ENCODE data around the gene MATN4. TPM values are rescaled to one million over a fixed set of nuclear protein-coding genes. Genes with fewer than 3 reads are reported as not detected.

MATN4 gene
- total and polyA plus RNA-seq, 2 of the 4 experiments (the other 2 are of a cell fraction), result 0.12 TPM; not detected in 1

DNA sequence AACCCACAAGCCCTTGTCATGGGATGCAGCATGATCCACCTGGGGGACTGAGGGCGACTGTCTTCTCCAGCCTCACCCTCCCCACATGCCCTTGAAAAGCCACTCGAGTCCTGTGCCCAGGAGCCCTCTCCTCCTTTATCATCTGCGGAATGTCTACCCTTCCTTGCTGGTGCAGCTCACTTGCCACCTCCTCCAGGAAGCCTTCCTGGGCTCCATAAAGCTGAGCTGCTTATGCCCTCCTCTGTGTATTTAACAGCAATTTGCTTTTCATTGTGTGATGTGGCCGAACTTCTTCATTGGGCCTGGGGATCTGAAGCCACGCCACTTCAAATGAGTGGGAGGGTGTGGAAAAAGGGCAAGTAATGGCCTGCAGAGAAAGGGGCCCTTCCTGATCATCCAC is 19.2 kb downstream of the MATN4 start:
- Histone ChIP-seq H3K18ac (ENCODE audit: low read depth, low read length) (no peak overlapping the region), H2AK9ac (replicated peaks; ENCODE audit: low read depth, low read length, poor library complexity) (no peak overlapping the region), H2BK15ac (ENCODE audit: low read depth, low read length) (no peak overlapping the region), H3K4me3 (ENCODE audit: insufficient read depth, low read depth, low read length) (no peak overlapping the region), H3K9ac (ENCODE audit: low read depth, low read length) (no peak overlapping the region), H3K79me1 (ENCODE audit: low read depth in 1 of 2, low read length in 2 of 2) (no peaks in the 10 kb centered on the region), H2BK120ac (ENCODE audit: low read depth, low read length) (no peak overlapping the region), H3K4ac (ENCODE audit: low read depth, low read length) (no peak overlapping the region), H4K91ac (ENCODE audit: insufficient read depth, low read depth, low read length) (no peak overlapping the region), H3K14ac (replicated peaks; ENCODE audit: low read depth, low read length) (no peak overlapping the region), H3K56ac (ENCODE audit: extremely low read depth, insufficient read depth, low read length) (no peak overlapping the region), H3K27me3 (ENCODE audit: control insufficient read depth, insufficient read depth, low read length) (peaks cover 29% of the 10 kb centered on the region), H3K4me2 (ENCODE audit: low read depth, low read length) (no peak overlapping the region), H3K23ac (ENCODE audit: low read depth, low read length) (no peak overlapping the region), H4K5ac (ENCODE audit: low read depth, low read length) (no peak overlapping the region), H2BK5ac (ENCODE audit: low read depth, low read length, poor library complexity, severe bottlenecking) (no peak overlapping the region), H3K9me1 (ENCODE audit: insufficient read depth, low read length) (no peaks in the 10 kb centered on the region), H3K36me3 (ENCODE audit: control insufficient read depth, insufficient read depth, low read length) (no peaks in the 10 kb centered on the region), H3K9me3 (ENCODE audit: control insufficient read depth, insufficient read depth, low read length) (no peaks in the 10 kb centered on the region), H2BK20ac (ENCODE audit: low read depth, low read length) (no peak overlapping the region), H2AFZ (replicated peaks; ENCODE audit: low read length, poor library complexity) (no peak overlapping the region), H4K20me1 (ENCODE audit: insufficient read depth, low read length) (no peaks in the 10 kb centered on the region), H2AK5ac (ENCODE audit: low read depth, low read length) (no peak overlapping the region), H3K27ac (ENCODE audit: insufficient read depth, low read length) (no peak overlapping the region), H4K8ac (ENCODE audit: low read depth in 2 of 2, low read length in 2 of 2) (no peak overlapping the region), H3K4me1 (ENCODE audit: control insufficient read depth, insufficient read depth, low read length) (no peaks in the 10 kb centered on the region)
- in situ Hi-C loops (cut with MboI; ENCODE audit: low sequenced_read_pairs), result loop anchor here (10.0 to 25.0 kb wide), 2 partner anchors 177 to 274 kb away; partner anchors contain the start of genes KCNS1, WFDC12 and WFDC5
- CTCF ChIA-PET, result no interaction called here
- DNase-seq (no peak), ATAC-seq (ENCODE audit: low read depth) (no peak)
- intact Hi-C loops (cut with micrococcal nuclease), result no loop called here
- dilution Hi-C loops (cut with HindIII; ENCODE audit: low sequenced_read_pairs, unreplicated experiment), result no loop called here
- TF ChIP-seq NFE2L2 (IDR thresholded peaks at IDR 0.05; ENCODE audit: low read depth, low read length), result no peak
- TF ChIP-seq MAFK (IDR thresholded peaks at IDR 0.05; ENCODE audit: low read depth, low read length), result no peak
- no peak for TF ChIP-seq BHLHE40 (IDR thresholded peaks at IDR 0.05; ENCODE audit: low read depth, low read length)
- no peak for TF ChIP-seq CEBPB (IDR thresholded peaks at IDR 0.05; ENCODE audit: low read depth, low read length)
- TF ChIP-seq RCOR1 (IDR thresholded peaks at IDR 0.05; ENCODE audit: insufficient replicate concordance, low read length), result no peak
- TF ChIP-seq FOS (IDR thresholded peaks at IDR 0.05; ENCODE audit: low read depth, low read length), result no peak
- TF ChIP-seq, protein P1, sequence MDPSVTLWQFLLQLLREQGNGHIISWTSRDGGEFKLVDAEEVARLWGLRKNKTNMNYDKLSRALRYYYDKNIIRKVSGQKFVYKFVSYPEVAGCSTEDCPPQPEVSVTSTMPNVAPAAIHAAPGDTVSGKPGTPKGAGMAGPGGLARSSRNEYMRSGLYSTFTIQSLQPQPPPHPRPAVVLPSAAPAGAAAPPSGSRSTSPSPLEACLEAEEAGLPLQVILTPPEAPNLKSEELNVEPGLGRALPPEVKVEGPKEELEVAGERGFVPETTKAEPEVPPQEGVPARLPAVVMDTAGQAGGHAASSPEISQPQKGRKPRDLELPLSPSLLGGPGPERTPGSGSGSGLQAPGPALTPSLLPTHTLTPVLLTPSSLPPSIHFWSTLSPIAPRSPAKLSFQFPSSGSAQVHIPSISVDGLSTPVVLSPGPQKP (IDR thresholded peaks at IDR 0.05; ENCODE audit: borderline replicate concordance, low read depth, low read length), result no peak
- no peak for TF ChIP-seq POLR2A (IDR thresholded peaks at IDR 0.05; ENCODE audit: low read depth, low read length)
- TF ChIP-seq MXI1 (IDR thresholded peaks at IDR 0.05; ENCODE audit: borderline replicate concordance, low read depth, low read length), result no peak
- TF ChIP-seq CHD1 (IDR thresholded peaks at IDR 0.05; ENCODE audit: low read depth, low read length), result no peak
- TF ChIP-seq, protein P2, sequence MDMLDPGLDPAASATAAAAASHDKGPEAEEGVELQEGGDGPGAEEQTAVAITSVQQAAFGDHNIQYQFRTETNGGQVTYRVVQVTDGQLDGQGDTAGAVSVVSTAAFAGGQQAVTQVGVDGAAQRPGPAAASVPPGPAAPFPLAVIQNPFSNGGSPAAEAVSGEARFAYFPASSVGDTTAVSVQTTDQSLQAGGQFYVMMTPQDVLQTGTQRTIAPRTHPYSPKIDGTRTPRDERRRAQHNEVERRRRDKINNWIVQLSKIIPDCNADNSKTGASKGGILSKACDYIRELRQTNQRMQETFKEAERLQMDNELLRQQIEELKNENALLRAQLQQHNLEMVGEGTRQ (IDR thresholded peaks at IDR 0.05; ENCODE audit: low read depth, low read length), result no peak
- no peak for TF ChIP-seq MAZ (IDR thresholded peaks at IDR 0.05; ENCODE audit: borderline replicate concordance, low read depth, low read length)
- no peak for TF ChIP-seq RFX5 (IDR thresholded peaks at IDR 0.05; ENCODE audit: low read depth, low read length)
- TF ChIP-seq RAD21 (IDR thresholded peaks at IDR 0.05; ENCODE audit: low read length), result no peak
- TF ChIP-seq, protein P3, sequence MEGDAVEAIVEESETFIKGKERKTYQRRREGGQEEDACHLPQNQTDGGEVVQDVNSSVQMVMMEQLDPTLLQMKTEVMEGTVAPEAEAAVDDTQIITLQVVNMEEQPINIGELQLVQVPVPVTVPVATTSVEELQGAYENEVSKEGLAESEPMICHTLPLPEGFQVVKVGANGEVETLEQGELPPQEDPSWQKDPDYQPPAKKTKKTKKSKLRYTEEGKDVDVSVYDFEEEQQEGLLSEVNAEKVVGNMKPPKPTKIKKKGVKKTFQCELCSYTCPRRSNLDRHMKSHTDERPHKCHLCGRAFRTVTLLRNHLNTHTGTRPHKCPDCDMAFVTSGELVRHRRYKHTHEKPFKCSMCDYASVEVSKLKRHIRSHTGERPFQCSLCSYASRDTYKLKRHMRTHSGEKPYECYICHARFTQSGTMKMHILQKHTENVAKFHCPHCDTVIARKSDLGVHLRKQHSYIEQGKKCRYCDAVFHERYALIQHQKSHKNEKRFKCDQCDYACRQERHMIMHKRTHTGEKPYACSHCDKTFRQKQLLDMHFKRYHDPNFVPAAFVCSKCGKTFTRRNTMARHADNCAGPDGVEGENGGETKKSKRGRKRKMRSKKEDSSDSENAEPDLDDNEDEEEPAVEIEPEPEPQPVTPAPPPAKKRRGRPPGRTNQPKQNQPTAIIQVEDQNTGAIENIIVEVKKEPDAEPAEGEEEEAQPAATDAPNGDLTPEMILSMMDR (conservative IDR thresholded peaks at IDR 0.05; ENCODE audit: low read depth, low read length), result no peak
- no peak for TF ChIP-seq SMC3 (IDR thresholded peaks at IDR 0.05; ENCODE audit: low read depth, low read length)
- 57% methylated on average over 3 of the region's 5 CpGs; no CpG with 5 or more reads in 1 of the 2 experiments for WGBS, 2 experiments (ENCODE audit: extremely low coverage in 2 of 2, insufficient read length in 1 of 2)
- POLR2A ChIA-PET (ENCODE audit: unreplicated experiment), result no interaction called here
- no TSS peak for BruUV-seq (replicated peaks)

Data from IMR-90 (cell line).